ENCODE results near the gene POU2AF1. TPM values are rescaled to one million over a fixed set of nuclear protein-coding genes. Genes with fewer than 3 reads are reported as not detected.

Gene POU2AF1
- polyA plus RNA-seq, 1 donor from 2014 or later = not detected

GRCh38 chr11:111427471-111427912, 48.4 kb upstream of the POU2AF1 start:
- no peaks in the 10 kb centered on the region for H4K20me1 ChIP-seq (ENCODE audit: insufficient read depth)
- H3K9me3 ChIP-seq (ENCODE audit: low read length) = no peaks in the 10 kb centered on the region
- no peak overlapping the region for H3K27ac ChIP-seq (ENCODE audit: low read length)
- no peak overlapping the region for H2AFZ ChIP-seq (ENCODE audit: low read depth, low read length)
- TF ChIP-seq EP300 (conservative IDR thresholded peaks at IDR 0.05; ENCODE audit: poor library complexity, severe bottlenecking) = no peak
- no peak for TF ChIP-seq CTCF (IDR thresholded peaks at IDR 0.05; ENCODE audit: poor library complexity, severe bottlenecking)
- H3K4me2 ChIP-seq (ENCODE audit: low read length) = no peak overlapping the region
- no peak overlapping the region for H3K9ac ChIP-seq (ENCODE audit: low read length)
- H3K36me3 ChIP-seq (ENCODE audit: insufficient read depth, low read length) = no peaks in the 10 kb centered on the region
- no peaks in the 10 kb centered on the region for H3K9me2 ChIP-seq (ENCODE audit: insufficient read depth, low read length)
- H3F3A ChIP-seq (ENCODE audit: insufficient read depth, low read length, poor library complexity, severe bottlenecking) = no peaks in the 10 kb centered on the region
- H3K27me3 ChIP-seq (ENCODE audit: insufficient read depth, low read depth, low read length) = no peaks in the 10 kb centered on the region
- H3K79me2 ChIP-seq (replicated peaks; ENCODE audit: insufficient read depth, low read length) = no peaks in the 10 kb centered on the region
- no peak overlapping the region for H3K4me3 ChIP-seq (ENCODE audit: low read length)

- Histone ChIP-seq H2AFZ (ENCODE audit: low read depth, low read length) (no peak overlapping the region), H3F3A (ENCODE audit: insufficient read depth, low read length, poor library complexity, severe bottlenecking) (no peaks in the 10 kb centered on the region), H4K20me1 (ENCODE audit: insufficient read depth) (no peaks in the 10 kb centered on the region), H3K9ac (ENCODE audit: low read length) (no peak overlapping the region), H3K79me2 (replicated peaks; ENCODE audit: insufficient read depth, low read length) (no peaks in the 10 kb centered on the region), H3K36me3 (ENCODE audit: insufficient read depth, low read length) (no peaks in the 10 kb centered on the region), H3K27ac (ENCODE audit: low read length) (no peak overlapping the region), H3K4me2 (ENCODE audit: low read length) (no peak overlapping the region), H3K9me2 (ENCODE audit: insufficient read depth, low read length) (no peaks in the 10 kb centered on the region), H3K4me3 (ENCODE audit: low read length) (no peak overlapping the region), H3K27me3 (ENCODE audit: insufficient read depth, low read depth, low read length) (no peaks in the 10 kb centered on the region), H3K9me3 (ENCODE audit: low read length) (no peaks in the 10 kb centered on the region)
- TF ChIP-seq TAF1 (IDR thresholded peaks at IDR 0.05; ENCODE audit: low read depth) = no peak
- TF ChIP-seq SMC3 (conservative IDR thresholded peaks at IDR 0.05; ENCODE audit: poor library complexity) = no peak
- TF ChIP-seq EP300 (conservative IDR thresholded peaks at IDR 0.05; ENCODE audit: poor library complexity, severe bottlenecking) = no peak
- no peak for TF ChIP-seq CTCF (IDR thresholded peaks at IDR 0.05; ENCODE audit: poor library complexity, severe bottlenecking)
- no peak for TF ChIP-seq REST (IDR thresholded peaks at IDR 0.05; ENCODE audit: borderline replicate concordance)
- TF ChIP-seq EZH2 (IDR thresholded peaks at IDR 0.05; ENCODE audit: borderline replicate concordance, insufficient read depth, low read length, poor library complexity, severe bottlenecking) = no peak
- no peak for TF ChIP-seq RAD21 (conservative IDR thresholded peaks at IDR 0.05)
- TF ChIP-seq POLR2AphosphoS5 (IDR thresholded peaks at IDR 0.05) = no peak
- no peak for TF ChIP-seq MXI1 (conservative IDR thresholded peaks at IDR 0.05; ENCODE audit: poor library complexity, severe bottlenecking)
Measured at GRCh38 chr11:111426617-111427016, 47.5 kb upstream of the POU2AF1 start.
